ENCODE data around the gene NUDT4B. TPM values are rescaled to one million over a fixed set of nuclear protein-coding genes. Genes with fewer than 3 reads are reported as not detected.
"Not testable (repeated sequence)": the region's sequence is repeated elsewhere in the genome, so short reads cannot be mapped to it uniquely, and the experiment has no call there.

NUDT4B gene
- 21.3 and 24.7 TPM in 2 replicates for polyA plus RNA-seq (2012; rRNA removed)
- polyA plus RNA-seq (2012; cell fraction: cytosol; rRNA removed) = 26.6 and 30.3 TPM in 2 replicates
- polyA plus RNA-seq (2012; cell fraction: nucleus; rRNA removed) = 8.9 and 12.2 TPM in 2 replicates

DNA sequence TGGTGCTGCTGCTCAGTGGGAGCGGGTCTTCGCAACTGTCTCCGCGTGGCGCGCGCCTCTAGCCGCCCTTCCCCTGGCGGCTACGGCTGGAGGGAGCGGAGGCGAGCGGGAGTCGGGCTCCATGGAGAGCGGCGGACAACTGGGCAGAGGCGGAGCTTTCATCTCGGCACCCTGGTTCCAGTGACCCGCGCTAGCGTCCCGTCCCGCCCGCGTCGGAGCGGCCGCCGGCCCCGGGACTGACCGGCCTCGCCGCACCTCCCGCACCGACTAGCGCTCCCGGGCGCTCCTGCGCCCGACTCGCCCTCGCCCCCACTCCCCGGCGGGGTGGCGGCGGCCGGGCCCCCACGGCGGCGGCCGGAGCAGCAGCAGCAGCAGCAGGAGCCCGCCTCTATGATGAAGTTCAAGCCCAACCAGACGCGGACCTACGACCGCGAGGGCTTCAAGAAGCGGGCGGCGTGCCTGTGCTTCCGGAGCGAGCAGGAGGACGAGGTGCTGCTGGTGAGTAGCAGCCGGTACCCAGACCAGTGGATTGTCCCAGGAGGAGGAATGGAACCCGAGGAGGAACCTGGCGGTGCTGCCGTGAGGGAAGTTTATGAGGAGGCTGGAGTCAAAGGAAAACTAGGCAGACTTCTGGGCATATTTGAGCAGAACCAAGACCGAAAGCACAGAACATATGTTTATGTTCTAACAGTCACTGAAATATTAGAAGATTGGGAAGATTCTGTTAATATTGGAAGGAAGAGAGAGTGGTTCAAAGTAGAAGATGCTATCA, at the start of gene NUDT4B:
NUDT4B (plus strand) TSS at position 212 of the 772 bp plus-strand sequence; CDS start at position 391, 179 bp downstream.
- H3K36me3 ChIP-seq (replicated peaks in 1 of 2; ENCODE audit: control insufficient read depth in 1 of 2, insufficient read depth in 2 of 2, low read length in 1 of 2); DNase-seq; H3K79me2 ChIP-seq (ENCODE audit: insufficient read depth); H3K4me3 ChIP-seq (ENCODE audit: low read depth in 2 of 2, low read length in 1 of 2); H2AFZ ChIP-seq (ENCODE audit: low read depth); H3K9me2 ChIP-seq; CTCF ChIA-PET; H3K27ac ChIP-seq (ENCODE audit: low read depth in 2 of 2, low read length in 1 of 2); H3K9me3 ChIP-seq; H3K4me1 ChIP-seq (ENCODE audit: control insufficient read depth in 1 of 2, insufficient read depth in 2 of 2, low read depth in 1 of 2, low read length in 1 of 2); H3F3A ChIP-seq (replicated peaks; ENCODE audit: insufficient read depth); POLR2A ChIA-PET; H4K20me1 ChIP-seq (ENCODE audit: insufficient read depth); H3K4me2 ChIP-seq; H3K27me3 ChIP-seq (ENCODE audit: insufficient read depth); H3K9ac ChIP-seq: not testable (repeated sequence)
- WGBS (ENCODE audit: low lambda C conversion rate) = no CpG with 5 or more reads among the region's 68 CpGs

DNA sequence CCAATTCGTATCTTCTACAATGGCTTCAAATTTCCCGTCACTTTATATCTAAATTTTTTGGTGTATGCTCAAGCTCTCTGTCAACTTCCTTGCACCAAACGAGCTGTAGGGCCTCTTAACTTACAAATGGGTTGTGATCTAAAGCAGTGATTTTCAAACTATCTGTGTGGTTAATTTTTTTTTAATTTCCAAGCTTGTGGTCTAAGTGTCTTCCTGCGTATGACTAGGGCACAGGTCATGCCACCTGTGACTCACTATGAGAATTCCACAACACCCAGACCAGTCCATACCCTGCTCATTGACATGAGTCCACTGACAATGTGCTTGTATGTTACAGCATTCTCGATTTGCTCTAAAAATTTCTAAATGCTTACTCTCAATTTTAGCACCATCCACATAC, 49.2 kb upstream of the NUDT4B start:
- CTCF ChIA-PET; H3K4me3 ChIP-seq (ENCODE audit: low read depth in 2 of 2, low read length in 1 of 2); H3K36me3 ChIP-seq (replicated peaks in 1 of 2; ENCODE audit: control insufficient read depth in 1 of 2, insufficient read depth in 2 of 2, low read length in 1 of 2); H3K4me2 ChIP-seq; H3K4me1 ChIP-seq (ENCODE audit: control insufficient read depth in 1 of 2, insufficient read depth in 2 of 2, low read depth in 1 of 2, low read length in 1 of 2); H3K27ac ChIP-seq (ENCODE audit: low read depth in 2 of 2, low read length in 1 of 2); DNase-seq; POLR2A ChIA-PET; H3K79me2 ChIP-seq (ENCODE audit: insufficient read depth); H3K9ac ChIP-seq; H3K9me2 ChIP-seq; H2AFZ ChIP-seq (ENCODE audit: low read depth); H3K27me3 ChIP-seq (ENCODE audit: insufficient read depth); H3K9me3 ChIP-seq; H3F3A ChIP-seq (replicated peaks; ENCODE audit: insufficient read depth); H4K20me1 ChIP-seq (ENCODE audit: insufficient read depth): not testable (repeated sequence)
- no CpG with 5 or more reads among the region's 5 CpGs for WGBS (ENCODE audit: low lambda C conversion rate)

DNA sequence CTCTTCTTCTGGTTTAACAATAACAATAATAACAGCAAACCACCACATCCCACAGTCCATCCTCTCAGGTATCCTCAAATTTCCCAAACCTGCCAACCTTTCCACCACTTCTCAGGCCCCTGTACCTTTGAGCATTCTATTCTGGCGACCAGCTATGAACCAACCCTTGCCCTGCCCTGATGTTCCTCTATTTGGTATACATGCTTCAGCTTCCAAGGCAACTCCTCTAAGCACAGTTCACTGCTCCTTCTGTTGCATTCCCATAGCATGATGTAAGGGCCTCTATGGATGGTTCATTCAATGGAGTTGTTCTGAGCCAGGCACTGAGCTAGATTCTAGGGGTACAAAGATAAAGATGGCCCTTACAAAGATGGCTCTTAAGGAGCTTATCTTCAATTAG, 46.3 kb upstream of the NUDT4B start:
- H3F3A ChIP-seq (replicated peaks; ENCODE audit: insufficient read depth); POLR2A ChIA-PET; H3K9ac ChIP-seq; H3K4me1 ChIP-seq (ENCODE audit: control insufficient read depth in 1 of 2, insufficient read depth in 2 of 2, low read depth in 1 of 2, low read length in 1 of 2); H3K9me2 ChIP-seq; H3K9me3 ChIP-seq; H3K27me3 ChIP-seq (ENCODE audit: insufficient read depth); H3K4me2 ChIP-seq; H3K36me3 ChIP-seq (replicated peaks in 1 of 2; ENCODE audit: control insufficient read depth in 1 of 2, insufficient read depth in 2 of 2, low read length in 1 of 2); H3K27ac ChIP-seq (ENCODE audit: low read depth in 2 of 2, low read length in 1 of 2); DNase-seq; CTCF ChIA-PET; H3K79me2 ChIP-seq (ENCODE audit: insufficient read depth); H2AFZ ChIP-seq (ENCODE audit: low read depth); H3K4me3 ChIP-seq (ENCODE audit: low read depth in 2 of 2, low read length in 1 of 2); H4K20me1 ChIP-seq (ENCODE audit: insufficient read depth): not testable (repeated sequence)
- 10% methylated on average over 1 of the region's 1 CpG for WGBS (ENCODE audit: low lambda C conversion rate)

DNA sequence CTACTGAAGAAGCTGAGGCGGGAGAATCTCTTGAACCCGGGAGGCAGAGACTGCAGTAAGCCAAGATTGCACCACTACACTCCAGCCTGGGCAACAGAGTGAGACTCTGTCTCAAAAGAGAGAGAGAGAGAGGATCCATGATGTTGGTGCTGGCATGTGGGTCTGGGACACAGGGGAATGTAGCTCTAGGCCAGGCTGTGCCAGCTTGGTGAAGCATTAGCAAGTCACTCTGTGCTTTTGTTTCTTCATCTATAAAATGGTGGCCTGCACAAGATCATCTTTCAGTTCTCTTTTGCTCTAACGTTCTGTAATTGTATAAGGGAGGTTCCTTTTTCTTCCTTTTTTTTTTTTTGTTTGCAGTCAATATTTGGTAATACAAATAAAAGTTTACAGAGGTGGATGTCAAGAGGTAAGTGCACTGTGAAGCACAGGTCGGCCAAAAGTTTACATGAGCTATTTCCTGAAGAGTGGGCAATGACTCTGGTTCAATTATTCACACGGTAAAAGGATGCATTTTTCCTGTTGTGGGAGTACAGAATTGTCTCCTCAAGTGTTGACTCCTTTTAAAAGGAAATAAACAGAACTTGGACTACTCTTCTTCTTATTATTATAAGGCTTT, 44.5 kb upstream of the NUDT4B start:
- H3K9ac ChIP-seq; H3K79me2 ChIP-seq (ENCODE audit: insufficient read depth); H2AFZ ChIP-seq (ENCODE audit: low read depth); H3K27me3 ChIP-seq (ENCODE audit: insufficient read depth); H3K27ac ChIP-seq (ENCODE audit: low read depth in 2 of 2, low read length in 1 of 2); POLR2A ChIA-PET; H3K4me2 ChIP-seq; CTCF ChIA-PET; DNase-seq; H3K9me3 ChIP-seq; H3K4me1 ChIP-seq (ENCODE audit: control insufficient read depth in 1 of 2, insufficient read depth in 2 of 2, low read depth in 1 of 2, low read length in 1 of 2); H3F3A ChIP-seq (replicated peaks; ENCODE audit: insufficient read depth); H3K4me3 ChIP-seq (ENCODE audit: low read depth in 2 of 2, low read length in 1 of 2); H3K36me3 ChIP-seq (replicated peaks in 1 of 2; ENCODE audit: control insufficient read depth in 1 of 2, insufficient read depth in 2 of 2, low read length in 1 of 2); H3K9me2 ChIP-seq; H4K20me1 ChIP-seq (ENCODE audit: insufficient read depth): not testable (repeated sequence)
- WGBS (ENCODE audit: low lambda C conversion rate) = 0% methylated on average over 1 of the region's 5 CpGs

DNA sequence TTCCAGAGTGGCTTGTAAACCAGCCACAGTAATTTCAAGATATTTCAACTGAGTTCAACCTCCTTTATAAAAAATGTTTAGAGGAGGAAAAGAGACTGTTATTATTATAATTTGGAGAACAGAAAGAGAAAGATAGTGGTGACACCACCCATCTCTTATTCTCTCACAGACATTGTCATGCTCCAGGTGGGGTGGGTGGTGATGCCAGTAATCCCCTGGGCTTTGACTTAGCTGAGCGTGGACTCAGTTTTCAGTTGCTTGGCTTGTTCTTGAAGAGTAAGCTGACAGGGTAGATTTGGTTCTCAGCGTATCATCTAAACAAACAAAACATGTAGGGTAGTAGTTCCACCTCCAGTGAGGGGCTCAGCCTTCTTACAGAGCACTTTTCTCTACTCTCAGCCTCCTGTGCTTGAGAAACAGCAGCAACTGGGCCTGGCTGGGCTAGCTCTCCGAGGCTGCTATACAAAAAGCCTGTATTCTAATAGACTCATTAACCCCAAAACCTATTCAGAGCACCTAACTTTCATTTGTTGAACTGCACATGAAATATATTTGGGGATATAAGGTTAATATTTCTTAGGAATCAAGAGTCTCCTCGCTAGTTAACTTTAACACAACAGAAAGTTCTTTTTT, 43.1 kb upstream of the NUDT4B start:
- H3K4me2 ChIP-seq; H3K27me3 ChIP-seq (ENCODE audit: insufficient read depth); H3K79me2 ChIP-seq (ENCODE audit: insufficient read depth); CTCF ChIA-PET; H3K27ac ChIP-seq (ENCODE audit: low read depth in 2 of 2, low read length in 1 of 2); H3K36me3 ChIP-seq (replicated peaks in 1 of 2; ENCODE audit: control insufficient read depth in 1 of 2, insufficient read depth in 2 of 2, low read length in 1 of 2); DNase-seq; H4K20me1 ChIP-seq (ENCODE audit: insufficient read depth); POLR2A ChIA-PET; H3K4me3 ChIP-seq (ENCODE audit: low read depth in 2 of 2, low read length in 1 of 2); H3F3A ChIP-seq (replicated peaks; ENCODE audit: insufficient read depth); H2AFZ ChIP-seq (ENCODE audit: low read depth); H3K9ac ChIP-seq; H3K9me3 ChIP-seq; H3K4me1 ChIP-seq (ENCODE audit: control insufficient read depth in 1 of 2, insufficient read depth in 2 of 2, low read depth in 1 of 2, low read length in 1 of 2); H3K9me2 ChIP-seq: not testable (repeated sequence)
- WGBS (ENCODE audit: low lambda C conversion rate) = 0% methylated on average over 1 of the region's 4 CpGs

DNA sequence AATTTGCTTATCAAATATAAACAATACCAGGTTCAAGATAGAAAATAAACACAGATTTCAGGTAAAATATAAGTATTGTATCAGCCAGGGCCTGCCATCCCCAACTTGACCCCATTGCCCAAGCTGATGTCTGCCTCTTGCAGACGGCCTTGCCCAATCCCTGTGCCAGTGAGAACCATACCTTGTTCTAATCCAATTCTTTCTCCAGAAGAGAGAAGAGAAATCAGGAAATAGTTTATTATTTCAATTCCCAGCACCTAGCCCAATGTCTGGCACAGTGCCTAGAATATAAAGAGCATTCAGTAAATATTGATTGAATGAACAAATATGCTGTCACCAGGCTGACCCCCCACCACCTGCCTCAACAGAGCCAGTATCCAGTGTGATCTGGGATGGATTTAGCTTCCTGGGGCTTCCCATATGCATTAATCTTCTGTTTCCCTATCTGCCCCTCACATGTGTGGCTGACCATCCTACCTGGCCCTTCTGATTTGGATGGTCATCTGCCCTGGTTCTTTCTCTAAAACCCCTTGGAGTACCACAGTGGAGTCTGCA, 39.7 kb upstream of the NUDT4B start:
- H3K4me2 ChIP-seq; H3K9ac ChIP-seq; H4K20me1 ChIP-seq (ENCODE audit: insufficient read depth); H3K4me3 ChIP-seq (ENCODE audit: low read depth in 2 of 2, low read length in 1 of 2); H3K9me2 ChIP-seq; H3K27ac ChIP-seq (ENCODE audit: low read depth in 2 of 2, low read length in 1 of 2); POLR2A ChIA-PET; H3K36me3 ChIP-seq (replicated peaks in 1 of 2; ENCODE audit: control insufficient read depth in 1 of 2, insufficient read depth in 2 of 2, low read length in 1 of 2); H3K79me2 ChIP-seq (ENCODE audit: insufficient read depth); CTCF ChIA-PET; H2AFZ ChIP-seq (ENCODE audit: low read depth); H3K4me1 ChIP-seq (ENCODE audit: control insufficient read depth in 1 of 2, insufficient read depth in 2 of 2, low read depth in 1 of 2, low read length in 1 of 2); H3K9me3 ChIP-seq; DNase-seq; H3F3A ChIP-seq (replicated peaks; ENCODE audit: insufficient read depth); H3K27me3 ChIP-seq (ENCODE audit: insufficient read depth): not testable (repeated sequence)
- WGBS (ENCODE audit: low lambda C conversion rate) = no CpG with 5 or more reads among the region's 1 CpG
